Body of pancreas (tissue), 4 donors: ENCODE measurements around the gene SPTBN1.

ENCODE experiments used
- POLR2A ChIP-seq, 3 donors: fragments of 450-650 bp; IDR thresholded peaks; one replicate each; pipeline ENCODE4 v1.6.1; 2016; ENCODE audit warnings: antibody characterized with exemption in 3 of 3, mild to moderate bottlenecking in 2 of 3
- TF ChIP-seq, protein P1 (sequence below), 7 experiments: fragments of 450-650 bp in 4 of 7; fragments of 200-600 bp in 3 of 7; sonication (generic) in 3 of 7; IDR thresholded peaks; one replicate each; pipeline ENCODE4 v1.5.1; 2016 to 2019; ENCODE audit warnings: antibody characterized with exemption in 7 of 7

DNA sequence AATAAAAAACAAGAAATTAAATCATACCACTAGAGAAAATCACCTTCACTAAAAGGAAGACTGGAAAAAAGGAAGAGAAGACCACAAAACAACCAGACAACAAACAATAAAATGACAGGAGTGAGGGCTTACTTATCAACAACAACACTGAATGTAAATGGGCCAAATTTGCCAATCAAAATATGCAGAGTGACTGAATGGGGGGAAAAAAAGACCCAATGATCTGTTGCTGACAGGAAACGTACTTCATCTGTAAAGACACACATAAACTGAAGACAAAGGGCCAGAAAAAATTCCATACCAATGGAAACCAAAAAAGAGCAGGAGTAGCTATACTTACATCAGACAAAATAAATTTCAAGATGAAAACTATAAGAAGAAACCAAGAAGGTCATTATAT is 241.8 kb downstream of the SPTBN1 start:
- TF ChIP-seq, protein P1, sequence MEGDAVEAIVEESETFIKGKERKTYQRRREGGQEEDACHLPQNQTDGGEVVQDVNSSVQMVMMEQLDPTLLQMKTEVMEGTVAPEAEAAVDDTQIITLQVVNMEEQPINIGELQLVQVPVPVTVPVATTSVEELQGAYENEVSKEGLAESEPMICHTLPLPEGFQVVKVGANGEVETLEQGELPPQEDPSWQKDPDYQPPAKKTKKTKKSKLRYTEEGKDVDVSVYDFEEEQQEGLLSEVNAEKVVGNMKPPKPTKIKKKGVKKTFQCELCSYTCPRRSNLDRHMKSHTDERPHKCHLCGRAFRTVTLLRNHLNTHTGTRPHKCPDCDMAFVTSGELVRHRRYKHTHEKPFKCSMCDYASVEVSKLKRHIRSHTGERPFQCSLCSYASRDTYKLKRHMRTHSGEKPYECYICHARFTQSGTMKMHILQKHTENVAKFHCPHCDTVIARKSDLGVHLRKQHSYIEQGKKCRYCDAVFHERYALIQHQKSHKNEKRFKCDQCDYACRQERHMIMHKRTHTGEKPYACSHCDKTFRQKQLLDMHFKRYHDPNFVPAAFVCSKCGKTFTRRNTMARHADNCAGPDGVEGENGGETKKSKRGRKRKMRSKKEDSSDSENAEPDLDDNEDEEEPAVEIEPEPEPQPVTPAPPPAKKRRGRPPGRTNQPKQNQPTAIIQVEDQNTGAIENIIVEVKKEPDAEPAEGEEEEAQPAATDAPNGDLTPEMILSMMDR (IDR thresholded peaks at IDR 0.05) = no peak
- TF ChIP-seq POLR2A (IDR thresholded peaks at IDR 0.05) = no peak
